ENCODE measurements around the gene FIZ1.

- no peak for TF ChIP-seq CTCF (conservative IDR thresholded peaks at IDR 0.05; ENCODE audit: low read depth, low read length)
- TF ChIP-seq EZH2 (IDR thresholded peaks at IDR 0.05; ENCODE audit: borderline replicate concordance, low read depth, low read length, poor library complexity, severe bottlenecking), result no peak
These were observed 14.8 kb upstream of the FIZ1 start for GRCh38 chr19:55613930-55614710.

All from A673 (cell line).